Activated CD8-positive, alpha-beta T cell treated with anti-CD3 and anti-CD28 coated beads, Interleukin-2, amount 10 ng/mL, durations not matched to agents 7 days and 5 days (primary cell): ENCODE data around the gene ARHGDIA. TPM values are rescaled to one million over a fixed set of nuclear protein-coding genes. Genes with fewer than 3 reads are reported as not detected.

Experiments used
- ATAC-seq: fragments of 150-1000 bp; cut with Tn5 transposase; one replicate; pipeline ENCODE4 v1.10.0; 2021; ENCODE audit warnings: moderate library complexity
- CTCF ChIA-PET: fragments of 350-600 bp; sonication (Branson Sonifier 250); formaldehyde crosslinking; loops from one replicate; lab custom pipeline; 2021; ENCODE audit warnings: antibody characterized with exemption; lab: Charles Lee
- POLR2A ChIA-PET: fragments of 350-600 bp; sonication (Branson Sonifier 250); formaldehyde crosslinking; loops from one replicate; lab custom pipeline; 2021; ENCODE audit warnings: antibody characterized with exemption; lab: Charles Lee
- DNase-seq: peaks from one replicate; pipeline ENCODE4 v3.0.0-alpha.2; 2020
- H3K27ac Mint-ChIP-seq: one replicate; pipeline ENCODE4 v1.8.0; 2021; ENCODE audit warnings: mild to moderate bottlenecking, mixed read lengths
- H3K27me3 Mint-ChIP-seq: one replicate; pipeline ENCODE4 v1.8.0; 2021; ENCODE audit warnings: low read depth, mixed read lengths
- H3K36me3 Mint-ChIP-seq: one replicate; pipeline ENCODE4 v1.8.0; 2021; ENCODE audit warnings: low read depth, mixed read lengths
- H3K4me1 Mint-ChIP-seq: one replicate; pipeline ENCODE4 v1.8.0; 2021; ENCODE audit warnings: low read depth, mixed read lengths
- H3K4me3 Mint-ChIP-seq: one replicate; pipeline ENCODE4 v1.8.0; 2021; ENCODE audit warnings: mild to moderate bottlenecking, mixed read lengths
- H3K9me3 Mint-ChIP-seq: one replicate; pipeline ENCODE4 v1.8.0; 2022; ENCODE audit warnings: mixed read lengths; ENCODE audit not compliant: insufficient read depth
- total RNA-seq, 2 experiments: library from RNA; stranded (reverse); gene quantifications; one replicate each; pipeline ENCODE4 v1.2.3, GENCODE V29; 2021

The ARHGDIA gene
- total RNA-seq, 2 experiments from 2014 or later: 756 to 778 TPM

GRCh38 chr17:81867170-81867990, 3.8 kb downstream of the ARHGDIA start:
- H3K4me1 Mint-ChIP-seq: peaks cover 54% of the 10 kb centered on the region
- CTCF ChIA-PET: no interaction called here
- H3K9me3 Mint-ChIP-seq: no peaks in the 10 kb centered on the region
- H3K4me3 Mint-ChIP-seq: peak overlapping the region; percentile 40
- H3K27ac Mint-ChIP-seq: peak overlapping the region; percentile 84
- POLR2A ChIA-PET: interaction anchor here (1.1 to 2.0 kb wide), 2 partner anchors 24 to 164 kb away, joined by 3 to 7 read pairs; partner anchors contain the start of genes ALYREF, ANAPC11 and MRPL12
- H3K36me3 Mint-ChIP-seq: peaks cover 57% of the 10 kb centered on the region
- ATAC-seq (no peak), DNase-seq (peak; percentile 38)
- H3K27me3 Mint-ChIP-seq: no peaks in the 10 kb centered on the region

- DNase-seq (no peak), ATAC-seq (no peak)
- no peaks in the 10 kb centered on the region for H3K9me3 Mint-ChIP-seq
- H3K27me3 Mint-ChIP-seq: no peaks in the 10 kb centered on the region
- H3K36me3 Mint-ChIP-seq: peaks cover 57% of the 10 kb centered on the region
- CTCF ChIA-PET: no interaction called here
- H3K27ac Mint-ChIP-seq: peak overlapping the region; percentile 84
- peaks cover 50% of the 10 kb centered on the region for H3K4me1 Mint-ChIP-seq
- H3K4me3 Mint-ChIP-seq: peak overlapping the region; percentile 40
- POLR2A ChIA-PET: interaction anchor here (0.9 to 2.0 kb wide), 3 partner anchors 20 to 163 kb away, joined by 3 to 7 read pairs (median 3); partner anchors contain the start of genes ALYREF, ANAPC11 and MRPL12
These were observed 4.5 kb downstream of the ARHGDIA start for GRCh38 chr17:81866440-81867169.

GRCh38 chr17:81865733-81866439, 5.3 kb downstream of the ARHGDIA start:
- H3K4me1 Mint-ChIP-seq: peaks cover 50% of the 10 kb centered on the region
- H3K36me3 Mint-ChIP-seq: peaks cover 59% of the 10 kb centered on the region
- ChIA-PET POLR2A (interaction anchor here (0.9 to 2.0 kb wide), 2 partner anchors 21 to 26 kb away, joined by 3 to 7 read pairs; partner anchors contain the start of genes ALYREF and ANAPC11), CTCF (no interaction called here)
- ATAC-seq (no peak), DNase-seq (no peak)
- peak overlapping the region; percentile 15 for H3K4me3 Mint-ChIP-seq
- no peaks in the 10 kb centered on the region for H3K9me3 Mint-ChIP-seq
- peak overlapping the region; percentile 81 for H3K27ac Mint-ChIP-seq
- no peaks in the 10 kb centered on the region for H3K27me3 Mint-ChIP-seq

- peak overlapping the region; percentile 15 for H3K4me3 Mint-ChIP-seq
These were observed 5.8 kb downstream of the ARHGDIA start for GRCh38 chr17:81865358-81865732.

GRCh38 chr17:81863833-81864768, 7.0 kb downstream of the ARHGDIA start:
- Mint-ChIP-seq H3K27ac (peak overlapping the region; percentile 82), H3K9me3 (no peaks in the 10 kb centered on the region), H3K27me3 (no peaks in the 10 kb centered on the region), H3K36me3 (peaks cover 54% of the 10 kb centered on the region), H3K4me1 (peaks cover 49% of the 10 kb centered on the region), H3K4me3 (no peak overlapping the region)
- ChIA-PET POLR2A (no interaction called here), CTCF (no interaction called here)
- no peak for ATAC-seq
- DNase-seq: no peak

More at GRCh38 chr17:81865358-81865732, 5.8 kb downstream of the ARHGDIA start:
- CTCF ChIA-PET: no interaction called here
- Mint-ChIP-seq H3K9me3 (no peaks in the 10 kb centered on the region), H3K27me3 (no peaks in the 10 kb centered on the region), H3K27ac (peak overlapping the region; percentile 81), H3K36me3 (peaks cover 58% of the 10 kb centered on the region), H3K4me1 (peaks cover 50% of the 10 kb centered on the region)
- ATAC-seq (no peak), DNase-seq (no peak)
- POLR2A ChIA-PET: interaction anchor here (0.9 to 2.0 kb wide), 2 partner anchors 22 to 26 kb away, joined by 3 to 7 read pairs; partner anchors contain the start of genes ALYREF and ANAPC11

- POLR2A ChIA-PET: interaction anchor here (1.1 kb wide), 1 partner anchor 22 kb away, joined by 4 read pairs; no protein-coding TSS in a partner anchor
- DNase-seq (no peak), ATAC-seq (no peak)
- no peaks in the 10 kb centered on the region for H3K27me3 Mint-ChIP-seq
- peaks cover 53% of the 10 kb centered on the region for H3K4me1 Mint-ChIP-seq
- H3K4me3 Mint-ChIP-seq: peak overlapping the region; percentile 73
- CTCF ChIA-PET: interaction anchor here (1.0 kb wide), 1 partner anchor 11 kb away, joined by 3 read pairs; no protein-coding TSS in a partner anchor
- no peaks in the 10 kb centered on the region for H3K9me3 Mint-ChIP-seq
- peaks cover 57% of the 10 kb centered on the region for H3K36me3 Mint-ChIP-seq
- peak overlapping the region; percentile 82 for H3K27ac Mint-ChIP-seq
These were observed 7.9 kb downstream of the ARHGDIA start for GRCh38 chr17:81863123-81863675.

- ChIA-PET POLR2A (interaction anchor here (1.0 to 1.9 kb wide), 4 partner anchors 8 to 31 kb away, joined by 3 to 16 read pairs (median 4); no protein-coding TSS in a partner anchor), CTCF (interaction anchor here (1.7 kb wide), 1 partner anchor 9 kb away, joined by 7 read pairs; no protein-coding TSS in a partner anchor)
- Mint-ChIP-seq H3K9me3 (no peaks in the 10 kb centered on the region), H3K27me3 (no peaks in the 10 kb centered on the region), H3K36me3 (peaks cover 59% of the 10 kb centered on the region), H3K27ac (peak overlapping the region; percentile 99), H3K4me3 (peak overlapping the region; percentile 96), H3K4me1 (peaks cover 46% of the 10 kb centered on the region)
- peak; percentile 100 for DNase-seq
- ATAC-seq: peak; percentile 89
These were observed 10.2 kb downstream of the ARHGDIA start for GRCh38 chr17:81860756-81861568.

GRCh38 chr17:81859906-81860755, 11.0 kb downstream of the ARHGDIA start, which contains the start of gene P4HB:
TSS of gene P4HB (minus strand) at chr17:81860535. CDS start at chr17:81860471, 64 bp downstream.
- ATAC-seq: peak; percentile 40
- H3K4me1 Mint-ChIP-seq: peaks cover 46% of the 10 kb centered on the region
- no peaks in the 10 kb centered on the region for H3K9me3 Mint-ChIP-seq
- DNase-seq: no peak
- CTCF ChIA-PET: interaction anchor here (1.7 to 2.0 kb wide), 2 partner anchors 10 kb away, joined by 7 to 11 read pairs; no protein-coding TSS in a partner anchor
- H3K27ac Mint-ChIP-seq: peak within 1 kb of the TSS; percentile 99
- POLR2A ChIA-PET: interaction anchor here (0.9 to 1.9 kb wide), 10 partner anchors 9 to 178 kb away, joined by 3 to 16 read pairs (median 4); partner anchors contain the start of genes DCXR and MRPL12
- peak within 1 kb of the TSS; percentile 96 for H3K4me3 Mint-ChIP-seq
- peaks cover 61% of the 10 kb centered on the region for H3K36me3 Mint-ChIP-seq
- H3K27me3 Mint-ChIP-seq: no peaks in the 10 kb centered on the region
